Measurements from ENCODE around the gene VAV1. TPM values are rescaled to one million over a fixed set of nuclear protein-coding genes. Genes with fewer than 3 reads are reported as not detected.

Gene VAV1
- total RNA-seq, 1 experiment from 2014 or later: 0.83 TPM

- TF ChIP-seq, protein P1, sequence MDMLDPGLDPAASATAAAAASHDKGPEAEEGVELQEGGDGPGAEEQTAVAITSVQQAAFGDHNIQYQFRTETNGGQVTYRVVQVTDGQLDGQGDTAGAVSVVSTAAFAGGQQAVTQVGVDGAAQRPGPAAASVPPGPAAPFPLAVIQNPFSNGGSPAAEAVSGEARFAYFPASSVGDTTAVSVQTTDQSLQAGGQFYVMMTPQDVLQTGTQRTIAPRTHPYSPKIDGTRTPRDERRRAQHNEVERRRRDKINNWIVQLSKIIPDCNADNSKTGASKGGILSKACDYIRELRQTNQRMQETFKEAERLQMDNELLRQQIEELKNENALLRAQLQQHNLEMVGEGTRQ (CRISPR knock-in tag; IDR thresholded peaks at IDR 0.05): no peak
- no peak; the same call in 1 of the 2 replicates for TF ChIP-seq SP1 (CRISPR knock-in tag; conservative IDR thresholded peaks at IDR 0.05)
- no peak for TF ChIP-seq ELF4 (CRISPR knock-in tag; IDR thresholded peaks at IDR 0.05; ENCODE audit: low read depth)
- TF ChIP-seq, protein P2, sequence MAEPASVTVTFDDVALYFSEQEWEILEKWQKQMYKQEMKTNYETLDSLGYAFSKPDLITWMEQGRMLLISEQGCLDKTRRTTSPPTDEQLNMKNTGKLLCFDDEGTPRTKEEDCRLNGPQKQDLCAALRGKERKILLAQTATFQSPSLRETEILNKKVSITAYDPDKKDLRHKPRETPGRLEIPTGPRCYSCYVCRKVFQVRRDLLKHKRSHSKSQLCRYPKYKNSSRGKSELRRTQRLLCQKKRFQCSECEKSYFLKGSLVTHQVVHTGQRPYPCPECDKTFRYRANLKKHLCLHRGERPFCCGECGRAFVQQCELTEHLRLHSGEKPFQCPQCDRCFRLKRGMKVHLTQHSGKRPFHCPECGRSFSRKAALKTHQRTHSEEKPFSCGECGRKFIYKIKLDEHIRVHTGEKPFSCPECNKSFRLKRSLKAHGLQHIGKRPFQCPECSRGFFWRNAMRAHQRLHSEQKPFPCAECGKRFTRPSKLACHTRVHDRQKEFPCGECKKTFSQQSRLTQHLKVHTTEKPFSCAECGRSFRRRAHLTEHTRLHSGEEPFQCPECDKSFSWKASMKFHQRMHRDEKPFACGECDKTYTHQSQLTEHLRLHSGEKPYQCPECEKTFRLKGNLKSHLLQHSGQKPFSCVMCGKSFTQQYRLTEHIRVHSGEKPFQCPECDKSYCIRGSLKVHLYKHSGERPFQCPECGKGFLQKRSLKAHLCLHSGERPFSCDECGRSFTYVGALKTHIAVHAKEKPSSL (CRISPR knock-in tag; conservative IDR thresholded peaks at IDR 0.05): no peak
- TF ChIP-seq ZNF423 (CRISPR knock-in tag; IDR thresholded peaks at IDR 0.05): no peak
- TF ChIP-seq, protein P3, sequence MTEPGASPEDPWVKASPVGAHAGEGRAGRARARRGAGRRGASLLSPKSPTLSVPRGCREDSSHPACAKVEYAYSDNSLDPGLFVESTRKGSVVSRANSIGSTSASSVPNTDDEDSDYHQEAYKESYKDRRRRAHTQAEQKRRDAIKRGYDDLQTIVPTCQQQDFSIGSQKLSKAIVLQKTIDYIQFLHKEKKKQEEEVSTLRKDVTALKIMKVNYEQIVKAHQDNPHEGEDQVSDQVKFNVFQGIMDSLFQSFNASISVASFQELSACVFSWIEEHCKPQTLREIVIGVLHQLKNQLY (CRISPR knock-in tag; IDR thresholded peaks at IDR 0.05): no peak
- TF ChIP-seq SMAD4 (CRISPR knock-in tag; IDR thresholded peaks at IDR 0.05): no peak
- TF ChIP-seq ZNF317 (CRISPR knock-in tag; IDR thresholded peaks at IDR 0.05; ENCODE audit: borderline replicate concordance, low read depth): no peak
- H3K9me3 Mint-ChIP-seq: no peaks in the 10 kb centered on the region
- H3K4me1 Mint-ChIP-seq: peaks cover 60% of the 10 kb centered on the region
- 0 out of 2 replicates have a peak, but pooled peaks have one; percentile 1 for ATAC-seq
- peak within 1 kb of the TSS; percentile 96 for H3K27ac Mint-ChIP-seq
- no peaks in the 10 kb centered on the region for H3K27me3 Mint-ChIP-seq (ENCODE audit: low read depth)
- ChIA-PET CTCF (interaction anchor here (1.0 to 4.6 kb wide), 8 partner anchors 13 to 362 kb away, joined by 3 to 85 read pairs (median 20); partner anchors contain the start of gene SH2D3A), POLR2A (interaction anchor here (3.9 kb wide), 1 partner anchor 13 kb away, joined by 29 read pairs; no protein-coding TSS in a partner anchor)
- peak within 1 kb of the TSS; percentile 97 for H3K4me3 Mint-ChIP-seq
- H3K36me3 Mint-ChIP-seq: peaks cover 19% of the 10 kb centered on the region
- peak; percentile 77 for DNase-seq (ENCODE audit: low spot score)
Measured at GRCh38 chr19:6739390-6739882, 33.1 kb upstream of the VAV1 start, which contains the start of gene TRIP10. Gene TRIP10 (plus strand): TSS chr19:6739680. CDS start chr19:6739762, 82 bp downstream.

DNA sequence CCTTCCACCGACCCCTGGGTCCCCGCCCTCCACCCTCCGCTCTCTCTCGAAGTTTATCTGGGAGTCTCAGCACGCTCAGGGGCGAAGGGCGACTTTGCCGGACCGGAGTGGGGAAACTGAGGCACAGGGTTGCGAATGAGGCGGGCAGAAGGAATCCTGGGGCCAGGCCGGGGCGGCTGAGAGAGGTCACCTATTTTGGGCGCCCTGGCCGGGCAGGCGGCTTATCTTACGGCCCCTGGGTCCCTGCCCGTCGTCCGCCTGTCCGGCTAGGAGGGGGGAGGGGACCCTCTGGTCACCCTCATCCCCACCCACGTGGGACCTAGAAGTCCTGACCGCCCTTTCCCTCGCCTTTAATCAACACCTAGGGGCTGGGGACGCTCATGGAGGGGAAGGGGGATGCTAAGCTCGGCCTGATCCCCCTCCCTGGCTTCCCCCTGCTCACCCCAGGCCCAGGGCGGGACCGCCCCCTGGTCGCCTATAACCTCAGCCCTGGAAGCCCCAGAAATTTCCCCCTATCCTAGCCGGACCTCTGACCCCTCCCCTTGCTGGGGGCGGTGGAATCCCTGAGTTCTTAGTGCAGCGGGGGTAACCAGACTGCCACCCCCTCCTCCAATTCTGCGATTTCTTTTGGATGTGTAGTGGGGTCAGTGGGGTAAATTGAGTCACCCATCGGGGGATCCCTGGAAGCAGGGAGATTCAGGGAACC lies 32.5 kb upstream of the VAV1 start:
- H3K27ac Mint-ChIP-seq: no peak overlapping the region
- TF ChIP-seq, protein P1 (CRISPR knock-in tag; IDR thresholded peaks at IDR 0.05): no peak
- TF ChIP-seq GRHL2 (CRISPR knock-in tag; IDR thresholded peaks at IDR 0.05; ENCODE audit: insufficient replicate concordance, severe bottlenecking) (no peak), OVOL2 (CRISPR knock-in tag; IDR thresholded peaks at IDR 0.05; ENCODE audit: borderline replicate concordance) (no peak), NR1H2 (CRISPR knock-in tag; IDR thresholded peaks at IDR 0.05) (no peak), GABPB1 (CRISPR knock-in tag; IDR thresholded peaks at IDR 0.05) (no peak), MAX (CRISPR knock-in tag; IDR thresholded peaks at IDR 0.05) (peak; percentile 30; the same call in 1 of the 2 replicates), FOXP4 (CRISPR knock-in tag; IDR thresholded peaks at IDR 0.05) (no peak), ZNF232 (CRISPR knock-in tag; IDR thresholded peaks at IDR 0.05) (no peak), CREB1 (CRISPR knock-in tag; IDR thresholded peaks at IDR 0.05) (no peak), ZNF219 (CRISPR knock-in tag; IDR thresholded peaks at IDR 0.05; ENCODE audit: borderline replicate concordance) (no peak), PRDM15 (CRISPR knock-in tag; IDR thresholded peaks at IDR 0.05) (no peak), NFATC4 (CRISPR knock-in tag; IDR thresholded peaks at IDR 0.05) (no peak), NFE2L1 (CRISPR knock-in tag; IDR thresholded peaks at IDR 0.05) (no peak), ATF1 (CRISPR knock-in tag; IDR thresholded peaks at IDR 0.05) (no peak)

More for the DNA sequence above, 32.5 kb upstream of the VAV1 start:
- Mint-ChIP-seq H3K9me3 (no peaks in the 10 kb centered on the region), H3K4me1 (peaks cover 59% of the 10 kb centered on the region), H3K4me3 (peak overlapping the region; percentile 84), H3K27me3 (ENCODE audit: low read depth) (no peaks in the 10 kb centered on the region), H3K36me3 (peaks cover 20% of the 10 kb centered on the region)
- ChIA-PET CTCF (interaction anchor here (1.0 to 1.1 kb wide), 2 partner anchors 12 to 223 kb away, joined by 3 to 8 read pairs; no protein-coding TSS in a partner anchor), POLR2A (interaction anchor here (1.0 to 3.9 kb wide), 2 partner anchors 13 to 27 kb away, joined by 5 to 29 read pairs; partner anchors contain the start of gene SH2D3A)
- ATAC-seq (peak; percentile 2; the same call in 1 of the 2 replicates), DNase-seq (ENCODE audit: low spot score) (peak; percentile 51)
